NCI-H82 treated with DMSO at 0.1 percent for 48 hours (cell line): Measurements from ENCODE around the gene LIMK2.
"Not testable (repeated sequence)": the region's sequence is repeated elsewhere in the genome, so short reads cannot be mapped to it uniquely, and the experiment has no call there.

ENCODE experiments used
- DNase-seq: peaks from one replicate; lab custom pipeline; 2025; ENCODE audit not compliant: unreplicated experiment; lab: John Stamatoyannopoulos, UW

LIMK2 gene

DNA sequence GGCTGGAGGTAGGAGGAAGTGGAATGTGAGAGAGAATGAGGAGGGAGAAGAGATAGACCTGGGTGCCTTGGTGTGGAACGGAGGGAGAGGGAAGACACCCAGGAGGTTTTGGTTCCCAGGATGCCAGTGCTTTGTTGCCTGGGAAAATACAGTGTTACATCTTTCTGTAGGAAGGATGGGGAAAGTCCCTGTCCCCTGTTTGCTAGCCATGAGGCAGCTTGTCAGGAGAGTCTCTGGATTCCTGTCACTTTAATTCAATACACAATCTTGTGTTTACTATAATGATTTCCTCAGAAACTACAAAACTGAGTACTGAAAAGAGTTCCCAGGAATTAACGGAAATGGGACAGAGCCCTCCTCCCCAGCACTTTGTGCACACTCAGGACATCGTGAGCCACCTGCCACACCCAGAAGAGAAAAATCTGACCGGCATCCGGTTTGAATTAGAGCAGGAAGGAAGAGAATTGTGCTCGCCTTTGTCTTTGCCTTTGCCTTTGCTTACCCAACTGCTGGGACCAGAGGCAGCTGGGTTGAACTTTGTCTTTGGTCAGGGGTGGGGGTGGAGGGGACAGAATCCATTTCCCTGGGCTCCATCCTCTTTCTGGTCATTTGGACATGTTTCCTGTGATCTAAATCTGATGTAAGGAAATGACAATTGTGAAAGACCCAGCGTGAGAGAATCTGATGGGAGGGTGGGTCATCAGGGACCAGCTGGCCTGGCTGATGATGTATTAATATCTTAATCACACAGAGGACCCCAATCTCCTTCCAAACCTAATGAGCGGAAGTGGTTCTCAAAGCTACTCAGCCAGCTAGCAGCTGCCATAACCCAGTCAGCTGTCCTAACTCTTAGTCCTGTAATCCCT, 1.3 kb upstream of the LIMK2 start:
- peak; percentile 35 for DNase-seq

DNA sequence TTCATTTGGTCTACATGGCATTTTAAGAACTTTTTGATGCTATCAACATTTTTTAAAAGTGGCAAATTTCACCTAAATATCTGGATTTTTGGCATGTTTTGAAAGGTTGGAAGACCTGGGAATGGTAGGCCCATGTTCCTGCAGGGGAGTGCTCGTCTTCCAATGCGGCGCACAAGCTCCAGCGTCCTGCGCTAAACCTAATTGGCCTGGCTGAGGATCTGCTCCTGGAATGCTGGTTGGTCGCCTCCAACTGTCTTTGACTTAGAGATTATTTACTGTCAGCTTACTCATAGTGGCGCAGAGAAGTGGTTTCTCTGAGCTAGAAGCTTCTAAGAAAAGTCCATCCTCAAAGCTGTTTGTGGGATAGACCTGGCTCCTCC, 626 bp upstream of the LIMK2 start:
- no peak for DNase-seq

DNA sequence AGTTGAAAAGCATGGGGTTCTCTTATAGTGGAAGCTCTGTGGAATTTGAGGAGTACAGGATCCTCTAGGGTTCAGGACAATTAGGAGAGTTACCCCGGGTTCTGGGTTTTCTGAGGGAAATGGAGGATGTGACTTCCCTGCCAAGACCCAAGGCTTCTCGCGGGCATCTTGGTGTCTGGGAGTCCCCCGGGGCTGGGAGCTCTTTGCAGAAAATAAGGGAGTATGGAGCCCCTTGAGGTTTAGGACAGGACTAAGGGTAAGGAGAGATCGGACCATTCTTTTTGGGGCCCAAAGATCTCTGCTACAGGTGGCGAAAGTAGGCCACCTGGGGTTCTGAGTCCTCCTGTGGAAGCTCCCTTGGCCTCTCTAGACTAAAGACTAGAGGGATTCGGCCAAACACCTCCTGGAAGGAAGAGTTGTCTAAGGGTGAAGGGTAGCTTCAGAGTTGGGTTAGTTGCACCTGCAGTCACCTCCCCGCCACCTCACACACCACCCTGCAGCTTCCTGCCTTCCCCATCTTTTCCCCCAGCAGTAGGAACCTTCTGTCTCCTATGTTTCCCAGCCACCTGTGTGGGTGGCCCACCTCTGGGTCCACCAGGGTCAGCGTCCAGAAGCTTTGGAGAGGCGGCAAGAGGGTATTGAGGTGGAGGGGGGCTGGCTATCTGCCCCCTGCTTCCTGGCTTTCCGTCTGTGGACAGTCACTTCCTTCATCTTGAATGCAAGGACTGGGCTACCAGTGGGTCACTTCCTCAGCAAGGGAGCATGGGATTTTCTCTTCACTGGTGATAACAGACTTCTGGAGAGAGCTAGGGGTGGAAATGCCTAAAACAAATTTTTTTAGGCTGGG, 908 bp downstream of the LIMK2 start:
- DNase-seq = no peak

DNA sequence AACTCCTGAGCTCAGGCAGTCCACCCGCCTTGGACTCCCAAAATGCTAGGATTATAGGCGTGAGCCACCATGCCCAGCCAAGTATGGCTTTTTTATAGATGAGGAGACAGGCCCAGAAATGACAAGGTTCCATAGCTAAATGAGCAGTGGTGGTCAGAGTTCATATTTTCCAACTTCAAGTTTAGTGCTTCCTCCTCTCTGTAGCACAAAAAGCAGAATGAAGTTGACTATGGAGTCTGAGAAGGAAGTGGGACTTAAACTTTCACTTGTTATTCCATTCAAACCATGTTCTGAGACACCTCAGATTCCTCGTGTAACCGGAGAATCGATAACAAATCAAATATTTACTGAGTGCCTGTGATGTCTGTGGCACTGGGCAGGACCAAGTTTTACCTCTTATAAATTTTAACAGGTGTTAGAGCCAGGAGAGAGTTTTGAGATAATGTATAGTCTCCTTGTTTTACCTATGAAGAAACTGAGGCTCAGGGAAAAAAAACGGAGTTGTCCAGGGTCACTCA, 3.0 kb downstream of the LIMK2 start:
- DNase-seq = no peak

DNA sequence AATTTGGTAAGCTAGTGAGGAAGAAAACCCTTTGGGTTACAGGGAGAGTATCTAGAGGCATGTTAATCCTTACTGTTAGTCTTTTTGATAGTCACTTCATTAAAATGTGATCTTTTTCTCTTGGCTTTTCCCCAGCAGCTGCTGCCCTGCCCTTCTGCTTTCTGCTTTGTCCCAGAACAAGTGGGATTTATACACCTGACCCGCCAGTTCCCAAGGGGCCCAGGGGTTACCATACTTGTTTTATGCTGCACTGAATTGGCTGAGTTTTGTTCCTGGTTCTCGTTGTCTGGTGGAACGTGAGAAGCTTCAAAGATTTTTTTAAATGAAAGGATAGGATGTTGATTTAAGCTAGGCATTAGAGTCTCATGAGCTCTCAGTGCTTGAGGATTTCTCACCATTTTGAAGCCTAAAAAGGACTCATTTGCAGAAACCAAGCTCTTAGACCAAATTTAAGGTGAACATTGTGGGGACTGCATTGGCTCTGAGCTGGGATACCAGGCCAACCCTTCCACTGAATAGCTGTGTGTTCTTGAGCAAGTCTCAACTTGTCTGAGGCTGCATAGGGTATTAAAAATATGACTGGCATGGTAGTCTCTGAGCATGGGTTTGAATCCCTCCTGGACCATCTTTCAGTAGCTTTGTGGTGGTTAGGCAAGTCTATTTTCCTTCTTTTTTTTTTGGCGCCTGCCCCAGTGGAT, 6.6 kb downstream of the LIMK2 start:
- DNase-seq = no peak

DNA sequence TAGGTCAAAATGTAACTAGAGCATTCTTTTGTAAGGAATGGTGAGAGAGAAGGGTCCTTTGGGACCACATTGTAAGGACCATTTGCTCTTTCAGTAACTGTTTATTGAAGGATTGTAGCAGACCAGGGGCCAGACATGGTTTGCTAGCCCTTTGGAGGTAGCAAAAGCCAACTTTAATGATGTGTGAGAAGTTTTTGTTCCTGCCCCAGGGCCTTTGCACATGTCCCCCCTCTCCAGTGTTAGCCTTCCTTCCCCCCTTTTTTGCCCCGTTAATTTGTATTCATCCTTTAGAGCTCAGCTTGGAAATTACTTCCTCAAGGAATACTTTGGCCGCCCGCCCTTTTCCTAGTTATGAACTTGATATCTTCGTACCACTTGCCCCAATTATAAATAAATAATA, 9.0 kb downstream of the LIMK2 start:
- no peak for DNase-seq

DNA sequence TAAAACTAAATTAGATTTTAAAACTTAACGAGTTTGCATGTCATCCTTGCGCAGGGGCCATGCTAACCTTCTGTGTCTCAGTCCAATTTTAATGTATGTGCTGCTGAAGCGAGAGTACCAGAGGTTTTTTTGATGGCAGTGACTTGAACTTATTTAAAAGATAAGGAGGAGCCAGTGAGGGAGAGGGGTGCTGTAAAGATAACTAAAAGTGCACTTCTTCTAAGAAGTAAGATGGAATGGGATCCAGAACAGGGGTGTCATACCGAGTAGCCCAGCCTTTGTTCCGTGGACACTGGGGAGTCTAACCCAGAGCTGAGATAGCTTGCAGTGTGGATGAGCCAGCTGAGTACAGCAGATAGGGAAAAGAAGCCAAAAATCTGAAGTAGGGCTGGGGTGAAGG, 10.6 kb downstream of the LIMK2 start:
- no peak for DNase-seq

DNA sequence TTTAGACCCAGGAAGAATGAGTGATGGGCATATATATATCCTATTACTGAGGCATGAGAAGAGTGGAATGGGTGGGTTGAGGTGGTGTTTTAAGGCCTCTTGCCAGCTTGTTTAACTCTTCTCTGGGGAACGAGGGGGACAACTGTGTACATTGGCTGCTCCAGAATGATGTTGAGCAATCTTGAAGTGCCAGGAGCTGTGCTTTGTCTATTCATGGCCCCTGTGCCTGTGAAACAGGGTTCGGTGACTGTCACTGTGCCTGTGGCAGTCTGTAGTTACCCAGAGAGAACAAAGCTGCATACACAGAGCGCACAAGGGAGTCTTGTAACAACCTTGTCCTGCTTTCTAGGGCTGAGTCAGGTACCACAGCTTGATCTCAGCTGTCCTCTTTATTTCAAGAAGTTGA, 11.7 kb downstream of the LIMK2 start:
- no peak for DNase-seq

DNA sequence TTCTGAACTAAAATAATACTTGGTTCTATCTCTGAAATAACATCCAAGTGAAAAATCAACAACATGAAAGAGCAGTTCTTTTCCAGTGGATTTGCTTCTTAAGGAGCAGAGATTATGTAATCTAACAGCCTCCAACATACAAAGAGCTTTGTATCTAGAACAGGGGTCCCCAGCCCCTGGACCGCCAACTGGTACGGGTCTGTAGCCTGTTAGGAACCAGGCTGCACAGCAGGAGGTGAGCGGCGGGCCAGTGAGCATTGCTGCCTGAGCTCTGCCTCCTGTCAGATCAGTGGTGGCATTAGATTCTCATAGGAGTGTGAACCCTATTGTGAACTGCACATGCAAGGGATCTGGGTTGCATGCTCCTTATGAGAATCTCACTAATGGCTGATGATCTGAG, 12.6 kb downstream of the LIMK2 start:
- DNase-seq = not testable (repeated sequence)

DNA sequence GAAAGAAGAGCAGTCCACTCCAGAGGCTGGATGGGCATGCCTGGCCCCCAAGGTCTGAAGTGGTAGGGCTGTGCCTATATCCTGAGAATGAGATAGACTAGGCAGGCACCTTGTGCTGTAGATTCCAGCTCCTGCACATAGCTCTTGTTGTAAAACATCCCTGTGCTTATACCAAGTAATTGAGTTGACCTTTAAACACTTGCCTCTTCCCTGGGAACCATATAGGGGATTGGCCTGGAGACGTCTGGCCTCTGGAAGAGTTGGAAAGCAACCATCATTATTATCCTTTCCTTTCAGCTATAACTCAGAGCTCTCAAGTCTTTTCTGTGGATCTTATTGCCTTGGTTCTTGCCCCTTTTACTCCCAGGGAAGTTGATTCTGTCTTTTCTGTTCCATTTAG, 15.1 kb downstream of the LIMK2 start:
- DNase-seq = no peak

DNA sequence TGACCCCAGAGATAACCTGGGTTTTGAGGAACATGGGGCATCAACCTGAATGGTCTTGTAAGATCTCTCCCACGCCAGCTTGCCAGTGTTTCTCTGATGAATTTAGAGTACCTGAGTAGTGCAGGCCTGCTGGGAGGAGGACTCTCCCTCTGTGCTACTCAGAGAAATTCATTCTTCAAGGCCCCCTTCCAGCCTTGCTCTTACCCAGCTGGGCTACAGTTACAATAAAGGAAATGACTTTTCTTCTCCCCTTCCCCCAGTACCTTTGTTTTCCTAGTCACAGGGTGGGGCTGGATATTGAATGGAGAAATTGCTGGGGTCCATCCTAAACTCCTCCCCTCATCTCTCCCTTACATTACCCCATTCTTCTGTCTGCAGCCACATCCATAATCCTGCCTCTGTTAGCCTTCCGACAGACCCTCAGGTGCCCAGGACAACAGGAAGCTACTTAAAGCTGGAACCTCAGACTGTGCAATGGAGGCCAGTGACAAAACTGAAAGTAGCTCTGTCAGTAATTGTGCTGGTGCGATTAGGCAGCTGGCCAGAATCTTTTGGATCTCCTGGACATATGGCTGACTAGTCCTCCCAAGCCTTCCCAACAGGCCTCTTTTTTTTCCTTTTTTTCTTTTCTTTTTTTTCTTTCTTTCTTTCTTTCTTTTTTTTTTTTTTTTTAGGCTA, 17.4 kb downstream of the LIMK2 start:
- DNase-seq = peak; percentile 46

DNA sequence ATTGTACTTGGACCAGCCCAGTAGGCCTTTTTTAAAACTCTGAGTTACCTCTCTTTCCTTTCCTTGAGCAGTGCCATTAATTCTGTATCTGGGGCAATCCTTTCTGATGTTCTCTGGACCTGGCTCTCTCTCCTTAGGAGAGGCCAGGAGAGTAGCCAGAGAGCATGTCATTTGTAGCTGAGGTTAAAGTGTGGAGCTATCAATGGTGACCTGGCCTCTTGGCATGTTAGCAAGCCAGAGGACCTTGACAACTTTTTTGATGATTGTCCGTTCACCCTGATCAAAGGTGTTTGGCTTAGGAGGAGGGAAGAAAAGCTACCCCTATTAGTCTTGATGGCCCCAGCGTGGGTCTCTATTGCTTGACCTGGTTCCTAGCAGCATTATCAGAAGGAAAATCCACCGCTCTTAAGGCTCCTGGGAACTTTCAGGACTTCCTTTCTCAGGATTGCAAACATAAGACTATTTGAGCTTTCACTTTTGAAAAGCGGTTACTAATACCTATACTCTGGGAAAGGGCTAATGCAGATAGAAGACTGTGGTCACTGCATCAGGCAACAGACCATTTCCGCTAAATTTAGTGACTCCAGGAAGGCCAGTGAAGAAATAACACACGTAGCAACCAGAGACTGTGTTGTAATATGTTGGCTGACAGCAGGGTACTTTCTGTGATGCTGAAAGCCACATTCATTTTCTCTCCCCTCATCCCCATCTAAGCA, 18.2 kb downstream of the LIMK2 start:
- no peak for DNase-seq

DNA sequence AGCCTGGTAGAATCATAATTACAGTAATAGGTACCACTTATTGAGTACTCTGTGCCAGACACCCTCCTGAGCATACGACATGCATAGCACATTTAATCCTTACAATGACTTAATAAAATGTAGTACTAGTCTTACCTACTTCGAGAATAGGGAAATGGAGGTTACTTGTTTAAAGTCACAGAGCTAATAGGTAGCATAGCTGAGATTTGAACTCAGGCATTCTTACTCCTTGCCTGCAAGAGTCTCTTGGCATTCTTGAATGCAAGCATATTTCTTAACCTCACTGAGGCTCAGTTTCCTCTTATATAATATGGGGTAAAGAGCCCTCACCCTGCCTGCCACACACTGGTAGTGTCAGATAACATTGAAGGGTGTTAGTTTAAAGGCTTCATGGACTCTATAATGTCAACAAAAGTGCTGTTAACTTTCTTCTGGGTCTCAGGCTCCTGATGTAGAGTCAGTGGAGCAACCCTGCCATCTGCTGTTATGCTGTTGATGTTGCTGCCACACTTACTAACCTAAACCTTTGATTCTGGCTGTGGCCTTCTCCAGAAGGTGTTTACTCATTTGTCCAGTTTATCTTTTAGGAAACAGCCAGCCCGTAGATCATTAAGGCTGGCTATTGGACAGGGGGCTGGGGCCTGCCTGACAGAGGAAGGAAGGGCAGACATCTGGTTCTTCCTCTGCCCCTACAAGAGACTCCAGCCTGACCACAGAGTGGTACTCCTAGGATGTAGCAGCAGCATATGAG, 18.9 kb downstream of the LIMK2 start:
- no peak for DNase-seq

DNA sequence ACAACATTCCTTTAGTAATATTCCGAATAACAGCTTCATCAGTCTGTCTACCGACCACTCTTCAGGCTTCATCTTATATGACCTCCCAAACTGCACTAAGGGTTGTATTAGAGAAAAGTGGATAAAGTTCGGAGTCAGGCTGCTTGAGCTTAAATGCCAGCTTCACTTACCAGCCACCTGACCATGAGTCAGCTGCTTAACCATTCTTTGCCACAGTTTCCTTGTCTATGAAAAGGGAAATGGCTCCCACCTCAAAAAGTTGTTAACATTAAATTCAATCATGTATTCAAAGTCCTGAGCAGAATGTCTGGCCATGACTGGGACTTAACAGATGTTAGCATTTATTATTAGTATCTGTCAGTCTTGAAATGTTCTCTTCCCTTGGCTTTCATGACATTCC, 20.9 kb downstream of the LIMK2 start:
- no peak for DNase-seq

DNA sequence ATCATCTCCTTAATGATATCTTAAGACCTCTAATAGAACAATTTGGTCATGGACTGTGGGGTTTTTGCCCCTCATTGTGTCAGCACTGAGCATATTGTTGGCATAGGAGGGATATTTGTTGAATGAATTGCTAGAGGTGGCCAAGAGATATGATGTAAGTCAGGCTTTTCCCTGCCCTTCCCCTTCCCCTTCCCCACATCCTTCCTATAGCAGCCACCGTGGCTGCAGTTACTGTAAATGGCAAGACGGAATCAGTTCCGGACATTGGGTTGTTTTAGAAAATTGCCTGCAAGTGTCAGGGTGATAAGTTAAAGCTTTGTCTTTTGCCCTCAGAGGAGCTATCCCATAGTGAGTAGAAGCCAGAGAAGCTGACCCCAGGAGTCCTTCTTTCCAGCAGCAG, 23.0 kb downstream of the LIMK2 start:
- no peak for DNase-seq

DNA sequence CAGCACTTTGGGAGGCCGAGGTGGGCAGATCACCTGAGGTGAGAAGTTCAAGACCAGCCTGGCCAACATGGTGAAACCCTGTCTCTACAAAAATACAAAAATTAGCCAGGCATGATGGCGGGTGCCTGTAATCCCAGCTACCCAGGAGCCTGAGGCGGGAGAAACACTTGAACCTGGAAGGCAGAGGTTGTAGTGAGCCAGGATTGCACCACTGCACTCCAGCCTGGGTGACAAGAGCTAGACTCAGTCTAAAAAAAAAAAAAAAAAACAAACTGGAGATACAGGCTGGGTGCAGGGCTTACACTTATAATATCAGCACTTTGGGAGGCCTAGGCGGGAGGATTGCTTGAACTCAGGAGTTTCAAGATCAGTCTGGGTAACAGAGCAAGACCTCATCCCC, 23.9 kb downstream of the LIMK2 start:
- not testable (repeated sequence) for DNase-seq

DNA sequence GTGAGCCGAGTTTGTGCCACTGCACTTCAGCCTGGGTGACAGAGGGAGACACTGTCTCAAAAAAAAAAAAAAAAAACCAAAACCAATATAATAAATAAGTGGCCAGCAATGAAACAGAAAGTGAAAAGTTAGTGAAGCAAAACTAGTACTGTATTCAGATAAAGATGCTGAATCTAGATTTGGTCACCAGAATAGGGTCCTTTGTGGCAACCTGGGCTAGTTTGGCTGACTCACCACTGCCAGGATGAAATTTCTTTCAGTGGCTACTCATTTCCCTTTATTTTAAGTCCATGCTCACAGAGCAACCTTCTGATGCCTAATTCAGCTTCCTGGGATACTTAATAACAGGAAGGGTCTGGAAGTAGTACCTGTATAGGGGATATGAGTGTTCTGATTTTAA, 26.0 kb downstream of the LIMK2 start:
- no peak for DNase-seq

DNA sequence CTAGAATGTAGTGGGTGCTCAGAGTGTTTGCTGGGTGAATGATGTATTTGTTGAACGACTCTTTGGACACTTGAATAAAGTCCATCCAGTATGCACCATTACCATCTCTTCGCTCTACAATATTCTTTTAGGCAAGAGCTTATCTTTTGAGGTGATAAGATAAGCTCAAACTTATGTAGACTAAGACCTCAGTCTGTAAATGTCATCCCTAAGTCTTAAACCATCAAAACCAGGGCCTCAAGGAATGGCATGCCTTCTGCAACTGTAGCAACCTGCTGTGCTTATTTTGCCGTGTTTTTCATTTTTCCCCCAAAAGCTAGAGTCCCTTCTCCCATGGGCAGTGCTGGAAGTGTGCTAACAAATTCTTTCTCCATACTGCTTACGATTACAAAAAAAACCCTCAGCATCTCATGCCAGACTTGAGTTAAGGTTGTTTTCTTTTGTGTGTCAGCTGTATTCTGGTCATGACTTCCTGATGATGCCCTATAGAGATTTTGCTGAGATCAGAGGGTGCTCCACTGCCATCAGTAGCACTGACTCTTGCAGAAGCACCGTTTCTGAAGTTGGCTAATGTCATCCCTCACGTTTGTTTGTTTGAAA, 27.8 kb downstream of the LIMK2 start:
- DNase-seq = no peak

DNA sequence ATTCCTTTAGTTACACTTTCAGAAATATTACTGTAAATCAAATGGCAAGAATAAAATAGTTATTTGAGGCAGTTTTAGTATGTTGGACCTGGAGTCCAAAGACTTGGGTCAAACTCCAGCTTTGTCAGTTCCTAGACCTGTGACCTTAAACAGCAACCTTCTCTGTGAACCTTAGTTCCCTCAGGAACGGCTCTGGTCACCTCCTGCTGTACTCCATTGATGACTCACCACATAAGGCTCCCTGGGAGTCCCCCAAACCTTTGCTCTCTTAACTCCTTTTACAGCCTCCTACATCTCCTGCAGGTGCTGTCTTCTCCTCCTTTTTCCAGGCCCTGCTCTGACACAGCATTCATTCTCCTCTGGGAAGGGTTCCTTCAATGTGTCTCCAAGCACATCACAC, 29.1 kb downstream of the LIMK2 start:
- no peak for DNase-seq
